Keratinocyte (primary cell): ENCODE results near the gene FARP2.

Source experiments
- CTCF ChIP-seq, 3 experiments: IDR thresholded peaks in 1 of 3; conservative IDR thresholded peaks in 1 of 3; optimal IDR thresholded peaks in 1 of 3; 2 replicates in 2 of 3; 3 replicates in 1 of 3; pipeline versions ENCODE3 to v1.5.1; 2011; ENCODE audit warnings: low read length in 3 of 3, mild to moderate bottlenecking in 3 of 3, moderate library complexity in 2 of 3, control low read depth in 1 of 3, inconsistent platforms in 1 of 3; ENCODE audit not compliant: insufficient read depth in 2 of 3; ENCODE audit errors: extremely low read depth in 1 of 3
- EZH2 ChIP-seq: IDR thresholded peaks from one replicate; pipeline ENCODE4 v1.6.1; 2012; ENCODE audit warnings: inconsistent platforms, mild to moderate bottlenecking, low read length, moderate library complexity

DNA sequence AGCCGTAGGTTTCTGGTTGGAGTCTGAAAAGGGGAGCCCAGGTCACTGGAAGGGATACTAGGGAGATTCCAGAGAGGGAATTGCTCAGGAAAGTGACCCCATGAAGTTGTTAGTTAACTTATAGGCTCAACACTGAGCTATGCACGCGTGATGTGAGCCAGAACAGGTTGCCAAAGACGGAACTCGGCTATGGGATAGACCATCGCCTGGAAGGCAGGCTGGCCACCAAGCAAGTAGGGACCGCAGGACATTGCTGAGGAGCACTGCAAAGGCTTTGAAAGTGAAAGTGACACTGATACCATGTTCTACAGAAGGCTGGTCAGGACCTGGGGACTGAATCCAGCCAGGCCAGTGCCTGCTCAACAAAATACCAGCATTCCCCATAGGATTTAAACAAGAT, 7.3 kb downstream of the FARP2 start:
- no peak for TF ChIP-seq EZH2
- TF ChIP-seq CTCF (optimal IDR thresholded peaks at IDR 0.05 in 1 of 3, IDR thresholded peaks at IDR 0.05 in 1 of 3, conservative IDR thresholded peaks at IDR 0.05 in 1 of 3; ENCODE audit: extremely low read depth in 1 of 3, insufficient read depth in 2 of 3, low read length in 3 of 3) = no peak
